Endodermal cell (in vitro differentiated cells): ENCODE results near the gene PPP2R2C. TPM values are rescaled to one million over a fixed set of nuclear protein-coding genes. Genes with fewer than 3 reads are reported as not detected.
A peak's percentile ranks its signal among the peaks of the same experiment; 100 is the strongest.

Source experiments
- DNase-seq: peaks from one replicate; pipeline ENCODE4 v3.0.0-alpha.2; 2017
- H3K27ac ChIP-seq: 2 replicates; pipeline ENCODE4 v1.5.1; 2013; ENCODE audit warnings: mild to moderate bottlenecking, low read depth, low read length, moderate library complexity
- H3K27me3 ChIP-seq: 2 replicates; pipeline ENCODE4 v1.6.1; 2013; ENCODE audit warnings: mild to moderate bottlenecking, low read length, moderate library complexity; ENCODE audit not compliant: insufficient read depth, control insufficient read depth, poor library complexity, severe bottlenecking
- H3K36me3 ChIP-seq: 2 replicates; pipeline ENCODE4 v1.7.0; 2013; ENCODE audit warnings: mild to moderate bottlenecking, low read length, moderate library complexity; ENCODE audit not compliant: control insufficient read depth, insufficient read depth
- H3K4me1 ChIP-seq: one replicate; pipeline ENCODE4 v1.7.0; 2013; ENCODE audit warnings: low read length; ENCODE audit not compliant: control insufficient read depth, insufficient read depth
- H3K4me3 ChIP-seq: 2 replicates; pipeline ENCODE4 v1.5.1; 2013; ENCODE audit warnings: mild to moderate bottlenecking, low read length, moderate library complexity
- H3K9ac ChIP-seq: 2 replicates; pipeline ENCODE4 v1.6.1; 2013; ENCODE audit warnings: mild to moderate bottlenecking, low read length, moderate library complexity; ENCODE audit not compliant: poor library complexity, severe bottlenecking; ENCODE audit errors: extremely low read depth
- H3K9me3 ChIP-seq: 2 replicates; pipeline ENCODE4 v1.6.1; 2013; ENCODE audit warnings: mild to moderate bottlenecking, low read length, moderate library complexity; ENCODE audit not compliant: control insufficient read depth
- H3K27ac Mint-ChIP-seq: 2 replicates; pipeline ENCODE4 v1.8.0; 2020; ENCODE audit warnings: mixed read lengths
- H3K27me3 Mint-ChIP-seq: 2 replicates; pipeline ENCODE4 v1.8.0; 2021; ENCODE audit warnings: mild to moderate bottlenecking, mixed read lengths; ENCODE audit not compliant: insufficient read depth
- H3K36me3 Mint-ChIP-seq: 2 replicates; pipeline ENCODE4 v1.8.0; 2020; ENCODE audit warnings: low read depth, mixed read lengths
- H3K4me1 Mint-ChIP-seq: 2 replicates; pipeline ENCODE4 v1.8.0; 2020; ENCODE audit warnings: mixed read lengths
- H3K4me3 Mint-ChIP-seq: 2 replicates; pipeline ENCODE4 v1.8.0; 2020; ENCODE audit warnings: mild to moderate bottlenecking, moderate library complexity, mixed read lengths
- H3K9me3 Mint-ChIP-seq: 2 replicates; pipeline ENCODE4 v1.8.0; 2020; ENCODE audit warnings: mild to moderate bottlenecking, mixed read lengths
- CTCF ChIP-seq: fragments of 200-600 bp; sonication (generic); conservative IDR thresholded peaks from 2 replicates; pipeline ENCODE4 v1.5.0; 2021; ENCODE audit warnings: antibody characterized with exemption, mild to moderate bottlenecking
- WGBS, 2 experiments: methylation state at CpG; one replicate each; pipeline versions ENCODE4 v1.1.5 to v1.1.7; 2013; ENCODE audit warnings: missing lambda C conversion rate in 2 of 2, mixed read lengths in 1 of 2; ENCODE audit not compliant: insufficient coverage in 1 of 2, insufficient read length in 1 of 2; 5-methylcytosine and 5-hydroxymethylcytosine counted together
- total RNA-seq, 2 donors: library from RNA; stranded (reverse); fragmentation: NEBNext Ultra II Directional in 1 of 2; extraction: Animal tissue kit (Norgen Biotek cat#: 25700) in 1 of 2; gene quantifications; 2 replicates in 1 of 2; 3 replicates in 1 of 2; pipeline ENCODE4 v1.2.1, GENCODE V29; 2021

Gene PPP2R2C
- total RNA-seq, 2 donors from 2014 or later: 4.4 to 19.2 TPM

DNA sequence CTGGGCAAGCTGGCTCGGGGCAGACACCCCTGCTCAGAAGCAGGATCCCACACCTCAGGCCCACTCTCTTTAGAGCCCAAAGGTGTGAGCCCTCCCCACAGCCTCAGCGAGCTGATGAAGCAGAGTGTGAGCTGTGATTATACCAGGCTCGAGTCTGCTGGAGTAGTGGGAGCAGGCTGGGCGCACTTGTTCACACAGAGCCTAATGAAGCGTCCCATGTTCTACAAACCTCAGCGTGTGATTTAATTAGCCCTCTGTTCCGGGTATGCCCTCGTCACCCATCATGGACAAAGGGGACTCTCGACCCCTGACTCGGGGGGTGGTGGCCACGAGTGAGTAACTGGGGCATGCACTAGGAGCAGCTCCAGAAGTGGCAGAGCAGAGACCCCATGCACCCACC lies 62.3 kb downstream of the PPP2R2C start:
- Mint-ChIP-seq H3K4me1 (peaks cover 11% of the 10 kb centered on the region), H3K36me3 (no peaks in the 10 kb centered on the region), H3K4me3 (no peak overlapping the region), H3K9me3 (no peaks in the 10 kb centered on the region), H3K27me3 (no peaks in the 10 kb centered on the region), H3K27ac (no peak overlapping the region)
- H3K36me3 ChIP-seq: no peaks in the 10 kb centered on the region
- H3K9ac ChIP-seq: no peak overlapping the region
- no peak overlapping the region for H3K27ac ChIP-seq
- H3K4me1 ChIP-seq: no peaks in the 10 kb centered on the region
- H3K27me3 ChIP-seq: no peaks in the 10 kb centered on the region
- H3K4me3 ChIP-seq: no peak overlapping the region
- WGBS, 2 experiments: 89% methylated on average over 11 of the region's 11 CpGs
- no peaks in the 10 kb centered on the region for H3K9me3 ChIP-seq
- no peak for TF ChIP-seq CTCF
- no peak for DNase-seq

DNA sequence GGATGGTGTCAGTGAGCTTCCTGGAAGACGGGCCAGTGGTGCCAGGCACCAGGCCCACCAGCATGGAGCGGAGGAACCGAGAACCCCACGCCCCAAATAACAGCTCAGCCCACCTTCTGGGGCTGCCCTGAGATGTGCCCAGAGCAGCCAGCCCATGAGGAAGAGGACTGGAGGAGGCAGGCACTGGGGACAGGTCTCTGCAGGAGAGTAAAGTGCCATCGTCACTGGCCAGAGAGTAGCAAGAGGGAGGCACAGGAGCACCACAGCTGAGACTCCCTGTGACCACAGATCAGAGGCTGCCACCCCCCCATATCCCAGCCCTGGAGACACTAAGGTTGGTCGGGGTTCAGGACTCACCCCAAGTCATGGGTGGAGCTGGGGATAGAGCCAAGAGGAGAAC lies 63.0 kb downstream of the PPP2R2C start:
- no peak overlapping the region for H3K9ac ChIP-seq
- WGBS, 2 experiments: 85 to 100% methylated on average over 4 to 6 of the region's 6 CpGs
- no peaks in the 10 kb centered on the region for H3K27me3 ChIP-seq
- H3K4me1 ChIP-seq: no peaks in the 10 kb centered on the region
- H3K36me3 ChIP-seq: no peaks in the 10 kb centered on the region
- H3K27ac Mint-ChIP-seq: no peak overlapping the region
- TF ChIP-seq CTCF: no peak
- H3K36me3 Mint-ChIP-seq: no peaks in the 10 kb centered on the region
- H3K27me3 Mint-ChIP-seq: no peaks in the 10 kb centered on the region
- H3K4me1 Mint-ChIP-seq: peaks cover 17% of the 10 kb centered on the region
- DNase-seq: no peak
- H3K4me3 ChIP-seq: no peak overlapping the region
- no peak overlapping the region for H3K27ac ChIP-seq
- no peak overlapping the region for H3K4me3 Mint-ChIP-seq
- H3K9me3 ChIP-seq: no peaks in the 10 kb centered on the region
- H3K9me3 Mint-ChIP-seq: no peaks in the 10 kb centered on the region

DNA sequence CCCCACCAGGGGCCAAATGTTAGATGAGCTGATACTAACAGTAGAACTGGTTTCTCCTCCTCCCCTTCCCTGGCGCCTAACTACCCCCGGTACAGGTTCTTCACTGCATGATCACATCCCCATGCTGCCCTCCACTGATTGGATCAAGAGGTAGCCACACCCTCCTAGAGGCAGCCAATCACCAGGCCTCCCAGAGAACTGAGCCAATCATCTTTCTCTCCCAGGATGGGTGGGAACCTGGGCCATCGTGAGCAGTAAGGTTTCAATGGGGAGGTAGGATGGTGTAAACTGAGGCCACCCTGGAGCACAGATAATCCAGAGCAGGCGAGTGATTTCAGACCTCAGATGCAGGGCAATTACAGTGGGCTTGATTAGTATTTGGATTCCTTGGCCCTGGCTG lies 64.2 kb downstream of the PPP2R2C start:
- peaks cover 21% of the 10 kb centered on the region for H3K4me1 Mint-ChIP-seq
- Histone ChIP-seq H3K9ac (no peak overlapping the region), H3K27ac (no peak overlapping the region), H3K4me1 (no peaks in the 10 kb centered on the region), H3K9me3 (no peaks in the 10 kb centered on the region), H3K36me3 (no peaks in the 10 kb centered on the region), H3K27me3 (no peaks in the 10 kb centered on the region), H3K4me3 (no peak overlapping the region)
- no peak overlapping the region for H3K4me3 Mint-ChIP-seq
- peak; percentile 74 for DNase-seq
- 91 to 93% methylated on average over 1 to 4 of the region's 4 CpGs for WGBS, 2 experiments
- H3K9me3 Mint-ChIP-seq: no peaks in the 10 kb centered on the region
- no peak overlapping the region for H3K27ac Mint-ChIP-seq
- no peak for TF ChIP-seq CTCF
- no peaks in the 10 kb centered on the region for H3K36me3 Mint-ChIP-seq
- H3K27me3 Mint-ChIP-seq: no peaks in the 10 kb centered on the region
